Left lung (tissue), 10 donors: Measurements from ENCODE around the gene SPATA46. TPM values are rescaled to one million over a fixed set of nuclear protein-coding genes. Genes with fewer than 3 reads are reported as not detected.
A peak's percentile ranks its signal among the peaks of the same experiment; 100 is the strongest.

Experiments used
- ATAC-seq: fragments of 200-7000 bp; cut with Tn5 transposase; one replicate; pipeline ENCODE4 v1.9.1; 2020; ENCODE audit warnings: moderate library complexity
- DNase-seq, 4 donors: peaks; one replicate each; pipeline ENCODE4 v3.0.0-alpha.2; 2013 to 2020
- H3K27ac ChIP-seq, 2 donors: fragments of 200-600 bp; sonication (generic) in 1 of 2; one replicate each; pipeline versions ENCODE4 v1.5.0 to v1.8.0; 2020 to 2021
- H3K27me3 ChIP-seq, 2 donors: fragments of 200-600 bp; sonication (generic) in 1 of 2; one replicate each; pipeline versions ENCODE4 v1.5.0 to v1.8.0; 2020 to 2021
- H3K36me3 ChIP-seq, 2 donors: fragments of 200-600 bp; sonication (generic) in 1 of 2; one replicate each; pipeline versions ENCODE4 v1.5.0 to v1.8.0; 2020 to 2021
- H3K4me1 ChIP-seq, 2 donors: fragments of 200-600 bp; one replicate each; pipeline ENCODE4 v1.8.0; 2021
- H3K4me3 ChIP-seq, 2 donors: fragments of 200-600 bp; sonication (generic) in 1 of 2; one replicate each; pipeline versions ENCODE4 v1.5.0 to v1.8.0; 2020 to 2021; ENCODE audit warnings: mild to moderate bottlenecking in 1 of 2
- H3K9me3 ChIP-seq, 2 donors: fragments of 200-600 bp; sonication (generic) in 1 of 2; one replicate each; pipeline versions ENCODE4 v1.5.0 to v1.8.0; 2020 to 2021
- CTCF ChIP-seq, 2 donors: fragments of 200-600 bp; sonication (generic) in 1 of 2; IDR thresholded peaks; one replicate each; pipeline versions ENCODE4 v1.5.0 to v1.8.0; 2021; ENCODE audit warnings: antibody characterized with exemption in 2 of 2
- intact Hi-C, 2 donors: fragments of 100-400 bp; cut with DNase I; formaldehyde crosslinking; loops; one replicate each; pipeline versions ENCODE4 v1.11.2 to v1.14.2; 2022
- polyA plus RNA-seq, 6 donors: library from polyadenylated mRNA; unstranded; fragments of 120-200 nt; gene quantifications; one replicate each; pipeline ENCODE4 v1.2.1, GENCODE V29; 2013; ENCODE audit not compliant: insufficient read length in 6 of 6
- total RNA-seq, 2 donors: library from RNA; stranded (reverse); fragmentation: NEBNext Ultra II Directional; extraction: Animal tissue kit (Norgen Biotek cat#: 25700); gene quantifications; one replicate each; pipeline ENCODE4 v1.2.1, GENCODE V29; 2021
- donor health status: DM: no; HTN: yes; CAD: no.
- donor health status: DM: no; HTN: no; CAD: no.

SPATA46 gene
- total and polyA plus RNA-seq, 8 donors: 0.47 to 1.1 (median 0.73) TPM; not detected in 2

DNA sequence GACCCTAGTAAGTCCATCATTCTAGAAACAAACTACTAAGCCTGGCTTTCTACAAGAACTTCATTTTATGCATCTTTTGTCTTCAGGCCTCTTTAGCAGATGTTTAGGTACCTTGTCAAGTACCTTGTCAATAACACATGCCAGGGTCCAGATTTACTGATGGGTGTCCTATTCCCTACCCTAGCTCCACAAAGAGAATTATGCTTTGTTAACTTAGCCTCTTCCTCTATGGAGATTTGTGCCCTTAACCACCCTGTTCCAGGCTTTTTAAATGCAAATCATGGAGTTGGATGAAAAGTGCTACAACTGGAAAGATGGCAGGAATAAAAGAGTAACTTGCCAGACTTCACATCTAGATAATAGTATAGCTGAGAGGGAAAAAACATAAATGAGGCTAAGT lies 42.7 kb downstream of the SPATA46 start:
- Histone ChIP-seq H3K27me3 (no peaks in the 10 kb centered on the region), H3K4me3 (no peak overlapping the region), H3K4me1 (peaks cover 0 to 7% of the 10 kb centered on the region in 2 donors), H3K27ac (no peak overlapping the region), H3K9me3 (no peaks in the 10 kb centered on the region), H3K36me3 (no peaks in the 10 kb centered on the region)
- TF ChIP-seq CTCF (IDR thresholded peaks at IDR 0.05): no peak
- ATAC-seq (no peak), DNase-seq (no peak)
- intact Hi-C loops: no loop called here

DNA sequence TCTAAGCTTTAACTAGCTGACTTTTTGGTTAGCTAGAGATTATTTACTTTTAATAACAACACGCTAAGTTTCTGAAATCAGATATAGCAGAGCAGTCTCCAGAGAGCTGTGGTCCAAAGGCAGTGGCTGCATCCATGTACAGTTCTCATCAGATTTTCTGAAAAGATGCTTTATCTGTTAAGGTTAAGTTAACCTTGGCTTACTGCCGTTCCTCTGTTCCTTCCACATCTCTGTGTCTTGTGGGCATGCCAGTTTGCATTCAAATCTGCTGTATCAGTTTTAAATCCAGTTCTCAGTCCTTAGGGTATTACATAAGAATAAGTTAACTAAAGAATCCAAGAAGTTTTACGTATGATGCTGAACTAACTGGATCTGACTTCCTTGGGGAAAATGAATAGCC lies 46.8 kb downstream of the SPATA46 start:
- no peak overlapping the region for H3K4me3 ChIP-seq
- peaks cover 0 to 30% of the 10 kb centered on the region in 2 donors for H3K4me1 ChIP-seq
- no peaks in the 10 kb centered on the region for H3K27me3 ChIP-seq
- no peak overlapping the region for H3K27ac ChIP-seq
- TF ChIP-seq CTCF (IDR thresholded peaks at IDR 0.05): no peak
- intact Hi-C loops: no loop called here
- no peaks in the 10 kb centered on the region for H3K36me3 ChIP-seq
- no peak for ATAC-seq
- no peaks in the 10 kb centered on the region for H3K9me3 ChIP-seq
- DNase-seq: no peak

- TF ChIP-seq CTCF (IDR thresholded peaks at IDR 0.05): no peak
- ATAC-seq (no peak), DNase-seq (no peak)
- Histone ChIP-seq H3K27ac (peak overlapping the region in 1 of 2 donors; percentile 84), H3K9me3 (no peaks in the 10 kb centered on the region), H3K4me3 (no peak overlapping the region), H3K27me3 (no peaks in the 10 kb centered on the region), H3K36me3 (no peaks in the 10 kb centered on the region), H3K4me1 (peaks cover 0 to 30% of the 10 kb centered on the region in 2 donors)
- intact Hi-C loops: no loop called here
Observed at GRCh38 chr1:162328512-162328911, 48.1 kb downstream of the SPATA46 start.

GRCh38 chr1:162327788-162328165 lies 48.9 kb downstream of the SPATA46 start:
- intact Hi-C loops: no loop called here
- H3K27me3 ChIP-seq: no peaks in the 10 kb centered on the region
- DNase-seq (no peak), ATAC-seq (peak; percentile 16)
- no peaks in the 10 kb centered on the region for H3K9me3 ChIP-seq
- H3K4me3 ChIP-seq: no peak overlapping the region
- H3K4me1 ChIP-seq: peaks cover 0 to 30% of the 10 kb centered on the region in 2 donors
- peak overlapping the region in 1 of 2 donors; percentile 84 for H3K27ac ChIP-seq
- H3K36me3 ChIP-seq: no peaks in the 10 kb centered on the region
- TF ChIP-seq CTCF (IDR thresholded peaks at IDR 0.05): no peak

GRCh38 chr1:162327144-162327787 lies 49.4 kb downstream of the SPATA46 start:
- intact Hi-C loops: no loop called here
- peaks cover 0 to 30% of the 10 kb centered on the region in 2 donors for H3K4me1 ChIP-seq
- no peaks in the 10 kb centered on the region for H3K9me3 ChIP-seq
- no peaks in the 10 kb centered on the region for H3K36me3 ChIP-seq
- no peak for DNase-seq
- TF ChIP-seq CTCF (IDR thresholded peaks at IDR 0.05): no peak
- no peaks in the 10 kb centered on the region for H3K27me3 ChIP-seq
- ATAC-seq: peak; percentile 52
- H3K27ac ChIP-seq: peak overlapping the region in 1 of 2 donors; percentile 84
- no peak overlapping the region for H3K4me3 ChIP-seq
